IMR-90 (cell line): ENCODE measurements around the gene ZNF669. TPM values are rescaled to one million over a fixed set of nuclear protein-coding genes. Genes with fewer than 3 reads are reported as not detected.

Source experiments
- ATAC-seq: fragments of 200-7000 bp; cut with Tn5 transposase; 2 replicates; pipeline ENCODE4 v1.9.1; 2020; ENCODE audit warnings: low read depth, mild to moderate bottlenecking, moderate library complexity
- BruUV-seq: library from RNA; stranded (reverse); fragments of 400-500 nt; replicated peaks from 2 replicates; lab custom pipeline; 2021; lab: Mats Ljungman, UMichigan
- CTCF ChIA-PET: fragments of 300-600 bp; formaldehyde crosslinking; extraction: SDS; loops from one replicate; lab custom pipeline; 2021; ENCODE audit warnings: antibody characterized with exemption; lab: Yijun Ruan, JAX
- POLR2A ChIA-PET: fragments of 300-600 bp; sonication (Branson Sonifier 250); formaldehyde crosslinking; loops from one replicate; lab custom pipeline; 2022; ENCODE audit warnings: antibody characterized with exemption; ENCODE audit not compliant: unreplicated experiment; lab: Charles Lee
- DNase-seq: peaks from one replicate; pipeline ENCODE4 v3.0.0; 2013
- H2AFZ ChIP-seq: replicated peaks from 2 replicates; pipeline ENCODE3; 2013; ENCODE audit warnings: low read length, mild to moderate bottlenecking; ENCODE audit not compliant: poor library complexity
- H2AK5ac ChIP-seq: 2 replicates; pipeline ENCODE4 v1.6.1; 2013; ENCODE audit warnings: low read depth, low read length, inconsistent platforms
- H2AK9ac ChIP-seq: replicated peaks from 2 replicates; pipeline ENCODE3; 2013; ENCODE audit warnings: mild to moderate bottlenecking, low read depth, low read length, moderate library complexity; ENCODE audit not compliant: poor library complexity
- H2BK120ac ChIP-seq: 2 replicates; pipeline ENCODE4 v1.6.1; 2013; ENCODE audit warnings: low read depth, low read length, inconsistent platforms
- H2BK15ac ChIP-seq: 3 replicates; pipeline ENCODE4 v1.6.1; 2013; ENCODE audit warnings: low read depth, low read length, inconsistent platforms
- H2BK20ac ChIP-seq: 2 replicates; pipeline ENCODE4 v1.6.1; 2013; ENCODE audit warnings: low read depth, mild to moderate bottlenecking, inconsistent platforms, low read length, moderate library complexity
- H2BK5ac ChIP-seq: 2 replicates; pipeline ENCODE4 v1.6.1; 2013; ENCODE audit warnings: mild to moderate bottlenecking, low read depth, low read length, inconsistent platforms; ENCODE audit not compliant: poor library complexity, severe bottlenecking
- H3K14ac ChIP-seq: replicated peaks from 2 replicates; pipeline ENCODE4 v1.6.1; 2013; ENCODE audit warnings: low read depth, low read length, inconsistent platforms
- H3K18ac ChIP-seq: 2 replicates; pipeline ENCODE4 v1.6.1; 2013; ENCODE audit warnings: low read depth, low read length, control low read depth
- H3K23ac ChIP-seq: 2 replicates; pipeline ENCODE4 v1.6.1; 2013; ENCODE audit warnings: low read depth, low read length, inconsistent platforms
- H3K27ac ChIP-seq: 2 replicates; pipeline ENCODE4 v1.5.1; 2013; ENCODE audit warnings: mild to moderate bottlenecking, control low read depth, low read length; ENCODE audit not compliant: insufficient read depth
- H3K27me3 ChIP-seq: 2 replicates; pipeline ENCODE4 v1.6.1; 2013; ENCODE audit warnings: low read length; ENCODE audit not compliant: control insufficient read depth, insufficient read depth
- H3K36me3 ChIP-seq: 2 replicates; pipeline ENCODE4 v1.6.1; 2013; ENCODE audit warnings: low read length, mixed read lengths; ENCODE audit not compliant: control insufficient read depth, insufficient read depth
- H3K4ac ChIP-seq: 2 replicates; pipeline ENCODE4 v1.6.1; 2013; ENCODE audit warnings: low read depth, low read length, inconsistent platforms
- H3K4me1 ChIP-seq: 2 replicates; pipeline ENCODE4 v1.6.1; 2013; ENCODE audit warnings: low read length, mixed read lengths; ENCODE audit not compliant: control insufficient read depth, insufficient read depth
- H3K4me2 ChIP-seq: 2 replicates; pipeline ENCODE4 v1.6.1; 2013; ENCODE audit warnings: low read depth, mild to moderate bottlenecking, control low read depth, low read length, moderate library complexity
- H3K4me3 ChIP-seq: 2 replicates; pipeline ENCODE4 v1.5.1; 2013; ENCODE audit warnings: low read depth, mild to moderate bottlenecking, control low read depth, low read length, moderate library complexity; ENCODE audit not compliant: insufficient read depth
- H3K56ac ChIP-seq: 2 replicates; pipeline ENCODE4 v1.6.1; 2013; ENCODE audit warnings: low read length, inconsistent platforms; ENCODE audit not compliant: insufficient read depth; ENCODE audit errors: extremely low read depth
- H3K79me1 ChIP-seq, 2 experiments: 2 replicates each; pipeline ENCODE4 v1.6.1; 2013; ENCODE audit warnings: low read length in 2 of 2, inconsistent platforms in 1 of 2, low read depth in 1 of 2
- H3K9ac ChIP-seq: 2 replicates; pipeline ENCODE4 v1.6.1; 2013; ENCODE audit warnings: low read depth, low read length, control low read depth
- H3K9me1 ChIP-seq: 2 replicates; pipeline ENCODE4 v1.6.1; 2013; ENCODE audit warnings: low read length, inconsistent platforms; ENCODE audit not compliant: insufficient read depth
- H3K9me3 ChIP-seq: 2 replicates; pipeline ENCODE4 v1.6.1; 2013; ENCODE audit warnings: low read length; ENCODE audit not compliant: control insufficient read depth, insufficient read depth
- H4K20me1 ChIP-seq: 2 replicates; pipeline ENCODE4 v1.6.1; 2013; ENCODE audit warnings: low read length, inconsistent platforms; ENCODE audit not compliant: insufficient read depth
- H4K5ac ChIP-seq: 2 replicates; pipeline ENCODE4 v1.6.1; 2013; ENCODE audit warnings: mild to moderate bottlenecking, low read depth, low read length, control low read depth
- H4K8ac ChIP-seq, 2 experiments: 2 replicates each; pipeline ENCODE4 v1.6.1; 2013; ENCODE audit warnings: low read depth in 2 of 2, low read length in 2 of 2, control low read depth in 1 of 2, inconsistent platforms in 1 of 2
- H4K91ac ChIP-seq: 2 replicates; pipeline ENCODE4 v1.6.1; 2013; ENCODE audit warnings: low read depth, low read length, inconsistent platforms; ENCODE audit not compliant: insufficient read depth
- BHLHE40 ChIP-seq: fragments of 150-350 bp; IDR thresholded peaks from 2 replicates; pipeline ENCODE4 v1.6.1; 2016; ENCODE audit warnings: mild to moderate bottlenecking, low read depth, low read length
- CEBPB ChIP-seq: IDR thresholded peaks from 2 replicates; pipeline ENCODE4 v1.6.1; 2012; ENCODE audit warnings: low read depth, low read length, improper control_type of control experiment
- CHD1 ChIP-seq: IDR thresholded peaks from 2 replicates; pipeline ENCODE4 v1.6.1; 2012; ENCODE audit warnings: low read depth, low read length, improper control_type of control experiment
- CTCF ChIP-seq: conservative IDR thresholded peaks from 2 replicates; pipeline ENCODE4 v1.5.1; 2012; ENCODE audit warnings: mild to moderate bottlenecking, low read depth, low read length, improper control_type of control experiment
- ELK1 ChIP-seq: fragments of 150-350 bp; IDR thresholded peaks from 2 replicates; pipeline ENCODE4 v1.6.1; 2016; ENCODE audit warnings: low read depth, mild to moderate bottlenecking, low read length, moderate library complexity, borderline replicate concordance
- FOS ChIP-seq: fragments of 150-350 bp; IDR thresholded peaks from 2 replicates; pipeline ENCODE4 v1.6.1; 2016; ENCODE audit warnings: low read depth, low read length
- MAFK ChIP-seq: IDR thresholded peaks from 2 replicates; pipeline ENCODE4 v1.6.1; 2012; ENCODE audit warnings: low read depth, low read length, improper control_type of control experiment
- MAZ ChIP-seq: IDR thresholded peaks from 2 replicates; pipeline ENCODE4 v1.6.1; 2012; ENCODE audit warnings: low read depth, mild to moderate bottlenecking, low read length, improper control_type of control experiment, moderate library complexity, borderline replicate concordance
- MXI1 ChIP-seq: IDR thresholded peaks from 2 replicates; pipeline ENCODE4 v1.6.1; 2012; ENCODE audit warnings: low read depth, mild to moderate bottlenecking, low read length, moderate library complexity, borderline replicate concordance
- NFE2L2 ChIP-seq: fragments of 150-350 bp; IDR thresholded peaks from 2 replicates; pipeline ENCODE4 v1.6.1; 2016; ENCODE audit warnings: low read depth, mild to moderate bottlenecking, low read length
- POLR2A ChIP-seq: IDR thresholded peaks from 2 replicates; pipeline ENCODE4 v1.6.1; 2012; ENCODE audit warnings: mild to moderate bottlenecking, low read depth, low read length
- RAD21 ChIP-seq: IDR thresholded peaks from 2 replicates; pipeline ENCODE4 v1.6.1; 2012; ENCODE audit warnings: low read length, improper control_type of control experiment
- RCOR1 ChIP-seq: IDR thresholded peaks from 2 replicates; pipeline ENCODE4 v1.6.1; 2012; ENCODE audit warnings: mild to moderate bottlenecking, low read length, improper control_type of control experiment; ENCODE audit not compliant: insufficient replicate concordance
- RFX5 ChIP-seq: IDR thresholded peaks from 2 replicates; pipeline ENCODE4 v1.8.0; 2012; ENCODE audit warnings: low read depth, mild to moderate bottlenecking, low read length, moderate library complexity
- SMC3 ChIP-seq: fragments of 150-350 bp; IDR thresholded peaks from 2 replicates; pipeline ENCODE4 v1.6.1; 2016; ENCODE audit warnings: low read depth, mild to moderate bottlenecking, antibody characterized with exemption, low read length, moderate library complexity
- WGBS, 2 experiments: methylation state at CpG; one replicate each; pipeline versions ENCODE4 v1.1.5 to v1.1.7; 2013; ENCODE audit warnings: missing lambda C conversion rate in 2 of 2; ENCODE audit not compliant: insufficient read length in 1 of 2; ENCODE audit errors: extremely low coverage in 2 of 2; 5-methylcytosine and 5-hydroxymethylcytosine counted together
- dilution Hi-C: fragments of 300-500 bp; cut with HindIII; formaldehyde crosslinking; loops from one replicate; pipeline ENCODE4 v1.14.3; 2018; ENCODE audit warnings: low sequenced_read_pairs; ENCODE audit not compliant: unreplicated experiment
- in situ Hi-C: fragments of 300-500 bp; cut with MboI; formaldehyde crosslinking; loops from 3 replicates; pipeline ENCODE4 v1.14.3; 2019; ENCODE audit warnings: low sequenced_read_pairs, inconsistent platforms, mixed read lengths
- intact Hi-C: fragments of 100-400 bp; cut with micrococcal nuclease; formaldehyde crosslinking; loops from 2 replicates; pipeline ENCODE4 v1.10.0; 2022
- polyA plus RNA-seq, 3 experiments: library from polyadenylated mRNA; depleted of rRNA; stranded (reverse); fragments of >200 nt; gene quantifications; 2 replicates each; pipeline ENCODE4 v1.2.3, GENCODE V29; 2012; ENCODE audit warnings: low replicate concordance in 1 of 3
- total RNA-seq: library from RNA; depleted of rRNA; stranded (reverse); fragments of >200 nt; gene quantifications from 2 replicates; pipeline ENCODE4 v1.2.3, GENCODE V29; 2012
- TF ChIP-seq, protein P1 (sequence below): fragments of 150-350 bp; IDR thresholded peaks from 2 replicates; pipeline ENCODE4 v1.6.1; 2017; ENCODE audit warnings: mild to moderate bottlenecking, antibody characterized with exemption, low read length, low read depth

ZNF669 gene
- total and polyA plus RNA-seq, 2 of the 4 experiments (the other 2 are of a cell fraction), result 3.8 to 10.8 TPM

DNA sequence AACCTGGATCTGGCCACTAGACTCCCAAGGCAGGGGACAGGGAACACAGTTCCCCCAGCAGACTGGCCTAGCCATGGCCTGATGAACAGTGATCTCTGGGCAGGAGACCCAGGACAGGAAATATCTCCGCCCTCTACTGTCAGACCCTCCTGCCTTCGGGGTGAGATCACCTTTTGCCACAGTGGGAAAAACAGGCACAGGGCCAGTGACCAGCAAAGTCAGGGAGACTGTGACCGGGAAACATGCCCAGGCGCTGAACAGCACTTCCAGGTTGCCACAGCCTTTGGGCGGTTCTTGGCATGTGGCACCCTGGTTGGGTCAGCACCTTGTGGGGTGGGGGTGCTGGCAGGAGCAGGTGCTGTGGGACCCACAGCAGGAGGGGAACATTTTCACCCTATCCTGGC, 8.9 kb upstream of the ZNF669 start:
- DNase-seq, result no peak
- intact Hi-C loops (no loop called here), dilution Hi-C loops (no loop called here), in situ Hi-C loops (no loop called here)
- no peak overlapping the region for H2BK20ac ChIP-seq
- H3K23ac ChIP-seq, result no peak overlapping the region
- POLR2A ChIA-PET, result no interaction called here
- 71% methylated on average over 2 of the region's 5 CpGs; no CpG with 5 or more reads in 1 of the 2 experiments for WGBS, 2 experiments
- H3K36me3 ChIP-seq, result no peaks in the 10 kb centered on the region
- peak overlapping the region; percentile 58 for H2AFZ ChIP-seq
- H3K27me3 ChIP-seq, result no peaks in the 10 kb centered on the region
- ATAC-seq, result no peak
- TF ChIP-seq, protein P1, sequence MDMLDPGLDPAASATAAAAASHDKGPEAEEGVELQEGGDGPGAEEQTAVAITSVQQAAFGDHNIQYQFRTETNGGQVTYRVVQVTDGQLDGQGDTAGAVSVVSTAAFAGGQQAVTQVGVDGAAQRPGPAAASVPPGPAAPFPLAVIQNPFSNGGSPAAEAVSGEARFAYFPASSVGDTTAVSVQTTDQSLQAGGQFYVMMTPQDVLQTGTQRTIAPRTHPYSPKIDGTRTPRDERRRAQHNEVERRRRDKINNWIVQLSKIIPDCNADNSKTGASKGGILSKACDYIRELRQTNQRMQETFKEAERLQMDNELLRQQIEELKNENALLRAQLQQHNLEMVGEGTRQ, result no peak
- TF ChIP-seq CTCF (no peak), CEBPB (no peak), BHLHE40 (no peak), MAZ (no peak), RAD21 (no peak), POLR2A (no peak), MAFK (no peak), FOS (no peak), MXI1 (no peak), RCOR1 (no peak), ELK1 (no peak), RFX5 (no peak), CHD1 (no peak), NFE2L2 (no peak), SMC3 (no peak)
- H2BK15ac ChIP-seq, result no peak overlapping the region
- H3K4me1 ChIP-seq, result no peaks in the 10 kb centered on the region; the same call in 1 of the 2 replicates
- no peak overlapping the region for H2BK120ac ChIP-seq
- H3K4me2 ChIP-seq, result no peak overlapping the region
- no peak overlapping the region for H4K91ac ChIP-seq
- no peak overlapping the region for H3K4ac ChIP-seq
- CTCF ChIA-PET, result no interaction called here
- no peak overlapping the region for H2BK5ac ChIP-seq
- H2AK5ac ChIP-seq, result no peak overlapping the region
- no peak overlapping the region for H3K14ac ChIP-seq
- H3K18ac ChIP-seq, result no peak overlapping the region
- no peak overlapping the region for H3K56ac ChIP-seq
- no peak overlapping the region for H4K5ac ChIP-seq
- H3K79me1 ChIP-seq, result peaks cover 0 to 7% of the 10 kb centered on the region in 2 experiments; a peak in 1 of 4 replicates
- BruUV-seq, result no TSS peak
- H3K4me3 ChIP-seq, result no peak overlapping the region
- no peak overlapping the region for H3K9ac ChIP-seq
- no peaks in the 10 kb centered on the region; the same call in 1 of the 2 replicates for H4K20me1 ChIP-seq
- no peak overlapping the region; a peak in 1 of 4 replicates for H4K8ac ChIP-seq
- H3K9me3 ChIP-seq, result no peaks in the 10 kb centered on the region
- no peaks in the 10 kb centered on the region; the same call in 1 of the 2 replicates for H3K9me1 ChIP-seq
- peak overlapping the region; percentile 51 for H2AK9ac ChIP-seq
- no peak overlapping the region for H3K27ac ChIP-seq
